ENCODE data around the gene ETS1.

Gene ETS1

DNA sequence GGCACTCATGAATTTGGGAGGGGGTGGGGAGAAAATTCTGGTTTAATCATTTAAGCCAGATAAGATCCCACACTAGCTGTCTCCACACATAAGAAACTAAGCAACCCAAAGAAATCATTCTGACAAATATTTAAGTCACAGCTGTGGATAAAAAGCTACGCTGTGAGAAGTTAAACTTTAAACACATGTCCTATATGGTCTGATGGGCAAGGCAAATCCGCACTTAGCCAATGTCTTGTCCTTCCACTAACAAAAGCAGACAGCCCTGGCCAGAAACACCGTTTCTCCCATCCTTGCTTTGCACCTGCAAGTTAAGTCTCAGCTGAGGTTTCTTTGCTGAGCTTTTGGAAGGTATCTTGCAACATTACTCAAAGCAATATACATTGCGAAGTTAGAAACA, 68.0 kb downstream of the ETS1 start:
- H3K27me3 ChIP-seq (ENCODE audit: control insufficient read depth, insufficient read depth, low read length) = 0 out of 2 replicates have a peak, but pooled peaks cover 1% of the 10 kb centered on the region
- H3K4me1 ChIP-seq (ENCODE audit: control insufficient read depth, insufficient read depth, low read length) = peaks cover 2% of the 10 kb centered on the region
- DNase-seq (ENCODE audit: low read depth, low spot score) = no peak
- H3K4me3 ChIP-seq (ENCODE audit: low read length) = no peak overlapping the region
- no peaks in the 10 kb centered on the region for H3K9me3 ChIP-seq (ENCODE audit: control insufficient read depth, insufficient read depth, low read length)
- no peaks in the 10 kb centered on the region for H3K36me3 ChIP-seq (ENCODE audit: control insufficient read depth, insufficient read depth, low read length)
- WGBS (ENCODE audit: insufficient coverage, insufficient read length) = no CpG with 5 or more reads among the region's 4 CpGs
- H3K27ac ChIP-seq (ENCODE audit: low read length) = no peak overlapping the region

DNA sequence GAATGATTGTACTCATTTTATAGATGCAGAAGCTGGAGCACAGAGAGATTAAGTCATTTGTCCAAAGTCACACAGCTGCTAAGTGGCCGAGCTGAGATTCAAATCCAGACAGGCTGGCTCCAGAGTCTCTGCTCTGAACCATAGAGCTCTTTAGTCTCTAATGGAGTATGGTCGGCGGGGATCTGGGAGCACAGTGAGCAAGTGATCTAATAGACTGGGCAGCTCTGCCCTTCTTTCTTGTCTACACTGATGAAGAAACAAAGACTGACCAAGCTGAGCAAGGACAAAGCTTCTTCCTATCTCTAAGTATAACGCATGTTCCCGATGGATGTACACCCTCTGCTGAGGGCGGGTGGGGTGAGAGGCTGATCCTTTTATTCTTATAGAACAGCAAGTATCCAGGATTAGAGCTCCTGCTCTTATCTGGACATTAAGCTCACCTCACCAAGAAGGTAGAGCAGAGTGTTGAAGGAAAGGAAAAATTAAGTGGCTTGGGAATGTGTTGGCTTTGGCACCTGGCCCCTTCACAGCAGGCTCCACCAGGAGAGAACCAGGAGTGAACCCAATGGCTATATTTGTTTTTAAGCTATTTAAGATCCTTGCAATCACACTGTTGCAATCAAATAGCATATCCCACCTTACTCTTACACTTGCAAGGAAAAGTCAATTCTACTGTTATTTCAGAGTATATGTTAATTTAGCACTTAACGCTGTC, 68.7 kb downstream of the ETS1 start:
- no peak overlapping the region for H3K27ac ChIP-seq (ENCODE audit: low read length)
- H3K4me3 ChIP-seq (ENCODE audit: low read length) = no peak overlapping the region

DNA sequence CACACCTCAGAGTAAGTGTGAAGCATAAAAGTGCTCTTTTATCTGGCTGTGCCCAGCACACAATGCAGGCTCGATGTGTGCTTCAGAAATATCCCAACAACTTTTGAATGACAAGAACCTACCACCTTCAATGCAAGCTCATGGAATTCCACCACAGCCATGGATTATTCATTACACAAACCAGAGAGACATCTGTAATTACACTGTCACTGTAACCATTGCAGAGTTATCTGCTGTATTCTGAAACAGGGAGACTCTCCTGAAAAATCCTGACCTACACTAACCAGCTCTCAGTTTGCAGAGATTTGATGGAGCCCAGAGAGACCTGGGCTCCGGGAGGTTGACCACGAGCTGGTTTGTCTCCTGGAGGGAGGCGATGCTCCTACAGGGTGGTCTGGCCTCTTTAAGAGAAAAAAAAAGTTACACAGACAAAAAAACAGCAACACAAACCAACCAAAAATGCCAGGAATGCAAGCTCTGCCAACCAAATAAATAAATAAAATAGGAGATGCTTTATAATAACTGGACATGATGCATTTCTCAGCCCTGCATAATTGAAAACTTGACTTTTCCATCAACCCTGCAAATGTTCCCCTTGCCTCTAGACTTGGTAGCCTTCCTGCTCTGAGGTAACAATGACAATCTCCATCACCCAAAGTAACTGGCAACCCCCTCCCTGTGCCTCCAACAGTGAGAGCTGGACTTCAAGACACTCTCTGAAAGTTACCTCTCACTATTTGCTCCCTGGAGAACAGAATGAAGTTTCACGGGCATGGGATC, 69.7 kb downstream of the ETS1 start:
- H3K27me3 ChIP-seq (ENCODE audit: control insufficient read depth, insufficient read depth, low read length) = 0 out of 2 replicates have a peak, but pooled peaks cover 1% of the 10 kb centered on the region
- no peaks in the 10 kb centered on the region for H3K36me3 ChIP-seq (ENCODE audit: control insufficient read depth, insufficient read depth, low read length)
- DNase-seq (ENCODE audit: low read depth, low spot score) = no peak
- H3K4me1 ChIP-seq (ENCODE audit: control insufficient read depth, insufficient read depth, low read length) = peaks cover 2% of the 10 kb centered on the region
- no peaks in the 10 kb centered on the region for H3K9me3 ChIP-seq (ENCODE audit: control insufficient read depth, insufficient read depth, low read length)
- H3K4me3 ChIP-seq (ENCODE audit: low read length) = no peak overlapping the region
- H3K27ac ChIP-seq (ENCODE audit: low read length) = no peak overlapping the region
- no CpG with 5 or more reads among the region's 5 CpGs for WGBS (ENCODE audit: insufficient coverage, insufficient read length)

More for the DNA sequence above, 68.7 kb downstream of the ETS1 start:
- Histone ChIP-seq H3K9me3 (ENCODE audit: control insufficient read depth, insufficient read depth, low read length) (no peaks in the 10 kb centered on the region), H3K27me3 (ENCODE audit: control insufficient read depth, insufficient read depth, low read length) (0 out of 2 replicates have a peak, but pooled peaks cover 1% of the 10 kb centered on the region), H3K36me3 (ENCODE audit: control insufficient read depth, insufficient read depth, low read length) (no peaks in the 10 kb centered on the region), H3K4me1 (ENCODE audit: control insufficient read depth, insufficient read depth, low read length) (peaks cover 2% of the 10 kb centered on the region)
- WGBS (ENCODE audit: insufficient coverage, insufficient read length) = no CpG with 5 or more reads among the region's 7 CpGs
- DNase-seq (ENCODE audit: low read depth, low spot score) = no peak

DNA sequence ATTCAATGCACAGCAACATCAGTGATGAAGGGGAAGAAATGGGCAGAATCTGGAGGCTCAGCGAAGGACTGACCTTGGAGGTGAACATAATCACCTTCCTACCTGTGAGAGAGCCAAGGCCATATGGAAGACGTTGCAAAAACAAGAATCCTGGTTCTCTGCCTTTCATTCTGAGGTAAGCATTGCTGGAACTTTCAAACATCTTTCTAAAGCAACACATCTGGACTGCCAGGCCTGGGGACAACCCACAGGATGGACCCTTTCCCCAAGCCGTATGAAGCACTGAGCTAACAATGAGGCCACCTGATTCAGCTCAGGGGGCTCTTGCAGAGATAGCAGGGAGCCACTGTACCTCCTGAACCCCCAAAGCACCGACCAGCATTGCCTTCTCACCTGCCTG, 70.5 kb downstream of the ETS1 start:
- Histone ChIP-seq H3K27ac (ENCODE audit: low read length) (no peak overlapping the region), H3K9me3 (ENCODE audit: control insufficient read depth, insufficient read depth, low read length) (no peaks in the 10 kb centered on the region), H3K36me3 (ENCODE audit: control insufficient read depth, insufficient read depth, low read length) (no peaks in the 10 kb centered on the region), H3K27me3 (ENCODE audit: control insufficient read depth, insufficient read depth, low read length) (0 out of 2 replicates have a peak, but pooled peaks cover 1% of the 10 kb centered on the region), H3K4me1 (ENCODE audit: control insufficient read depth, insufficient read depth, low read length) (peaks cover 2% of the 10 kb centered on the region), H3K4me3 (ENCODE audit: low read length) (no peak overlapping the region)
- no CpG with 5 or more reads among the region's 4 CpGs for WGBS (ENCODE audit: insufficient coverage, insufficient read length)
- DNase-seq (ENCODE audit: low read depth, low spot score) = no peak

- no peak overlapping the region for H3K27ac ChIP-seq (ENCODE audit: low read length)
- H3K4me3 ChIP-seq (ENCODE audit: low read length) = no peak overlapping the region
- H3K36me3 ChIP-seq (ENCODE audit: control insufficient read depth, insufficient read depth, low read length) = no peaks in the 10 kb centered on the region
- H3K27me3 ChIP-seq (ENCODE audit: control insufficient read depth, insufficient read depth, low read length) = 0 out of 2 replicates have a peak, but pooled peaks cover 1% of the 10 kb centered on the region
- no peak for DNase-seq (ENCODE audit: low read depth, low spot score)
- WGBS (ENCODE audit: insufficient coverage, insufficient read length) = no CpG with 5 or more reads among the region's 10 CpGs
- peaks cover 2% of the 10 kb centered on the region for H3K4me1 ChIP-seq (ENCODE audit: control insufficient read depth, insufficient read depth, low read length)
- H3K9me3 ChIP-seq (ENCODE audit: control insufficient read depth, insufficient read depth, low read length) = no peaks in the 10 kb centered on the region
Measured at GRCh38 chr11:128515826-128516778, 71.3 kb downstream of the ETS1 start.

DNA sequence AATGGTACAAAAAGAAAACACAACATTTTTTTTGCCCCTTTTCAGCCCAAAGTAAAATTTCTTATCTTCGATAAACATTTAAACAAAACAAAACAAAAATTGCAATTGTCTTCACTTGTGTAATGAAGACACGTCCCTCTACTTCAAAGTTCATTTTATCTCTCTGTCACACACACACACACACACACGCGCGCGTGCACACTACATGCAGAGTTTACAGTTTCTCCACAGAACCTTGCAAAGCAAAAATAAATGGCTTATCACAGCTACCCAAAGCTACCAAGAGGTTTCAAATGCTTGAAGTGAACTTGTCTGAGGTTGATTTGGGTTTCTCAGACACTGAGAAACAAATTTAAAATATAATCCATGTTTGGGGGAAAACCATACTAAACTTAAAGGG, 72.3 kb downstream of the ETS1 start:
- 100% methylated on average over 2 of the region's 6 CpGs for WGBS (ENCODE audit: insufficient coverage, insufficient read length)
- no peak overlapping the region for H3K27ac ChIP-seq (ENCODE audit: low read length)
- DNase-seq (ENCODE audit: low read depth, low spot score) = no peak
- H3K4me1 ChIP-seq (ENCODE audit: control insufficient read depth, insufficient read depth, low read length) = peaks cover 2% of the 10 kb centered on the region
- no peaks in the 10 kb centered on the region for H3K27me3 ChIP-seq (ENCODE audit: control insufficient read depth, insufficient read depth, low read length)
- H3K36me3 ChIP-seq (ENCODE audit: control insufficient read depth, insufficient read depth, low read length) = no peaks in the 10 kb centered on the region
- no peaks in the 10 kb centered on the region for H3K9me3 ChIP-seq (ENCODE audit: control insufficient read depth, insufficient read depth, low read length)
- no peak overlapping the region for H3K4me3 ChIP-seq (ENCODE audit: low read length)

DNA sequence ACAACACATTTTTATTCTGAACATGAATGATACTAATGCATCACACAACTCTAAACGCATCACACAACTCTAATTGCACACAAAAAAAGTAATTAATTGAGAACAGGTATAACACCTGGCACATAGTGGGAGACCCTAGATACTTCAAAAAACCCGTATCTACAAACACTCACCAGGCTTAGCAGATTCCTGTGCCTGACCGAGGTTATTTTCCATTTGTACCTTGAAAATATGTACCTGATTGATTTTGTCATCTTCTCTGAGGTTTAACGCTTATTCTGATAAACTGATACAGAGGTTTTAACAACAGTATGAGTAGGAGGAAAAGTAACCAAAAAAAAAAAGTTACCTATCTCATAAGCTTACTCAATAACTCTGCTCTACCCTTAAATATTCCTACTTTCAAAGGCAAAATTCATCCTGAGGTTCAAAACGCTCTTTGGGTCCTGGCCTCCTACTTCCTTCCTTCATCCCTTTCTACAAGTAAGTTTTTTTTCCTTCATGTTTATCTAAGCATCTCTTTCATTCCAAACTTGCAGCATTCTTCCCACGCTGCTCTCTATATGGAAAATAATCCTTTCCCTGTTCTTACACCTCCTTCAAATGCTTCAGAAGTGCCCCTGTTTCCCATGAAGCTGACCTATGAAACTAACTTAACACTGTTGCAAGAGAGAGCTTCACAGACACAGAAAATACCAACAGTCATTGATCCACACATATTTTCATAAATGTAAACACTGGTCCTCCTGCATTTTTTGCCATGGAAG, 73.3 kb downstream of the ETS1 start:
- no peak overlapping the region for H3K4me3 ChIP-seq (ENCODE audit: low read length)
- no peaks in the 10 kb centered on the region for H3K9me3 ChIP-seq (ENCODE audit: control insufficient read depth, insufficient read depth, low read length)
- no peak for DNase-seq (ENCODE audit: low read depth, low spot score)
- WGBS (ENCODE audit: insufficient coverage, insufficient read length) = 100% methylated on average over 1 of the region's 6 CpGs
- H3K27me3 ChIP-seq (ENCODE audit: control insufficient read depth, insufficient read depth, low read length) = no peaks in the 10 kb centered on the region
- peaks cover 2% of the 10 kb centered on the region for H3K4me1 ChIP-seq (ENCODE audit: control insufficient read depth, insufficient read depth, low read length)
- no peaks in the 10 kb centered on the region for H3K36me3 ChIP-seq (ENCODE audit: control insufficient read depth, insufficient read depth, low read length)
- no peak overlapping the region for H3K27ac ChIP-seq (ENCODE audit: low read length)

GRCh38 chr11:128512474-128512996, 74.8 kb downstream of the ETS1 start:
- Histone ChIP-seq H3K9me3 (ENCODE audit: control insufficient read depth, insufficient read depth, low read length) (no peaks in the 10 kb centered on the region), H3K27ac (ENCODE audit: low read length) (no peak overlapping the region), H3K4me1 (ENCODE audit: control insufficient read depth, insufficient read depth, low read length) (peaks cover 2% of the 10 kb centered on the region), H3K36me3 (ENCODE audit: control insufficient read depth, insufficient read depth, low read length) (no peaks in the 10 kb centered on the region), H3K27me3 (ENCODE audit: control insufficient read depth, insufficient read depth, low read length) (no peaks in the 10 kb centered on the region), H3K4me3 (ENCODE audit: low read length) (no peak overlapping the region)
- DNase-seq (ENCODE audit: low read depth, low spot score) = no peak
- no CpG with 5 or more reads among the region's 14 CpGs for WGBS (ENCODE audit: insufficient coverage, insufficient read length)

GRCh38 chr11:128511712-128512111, 75.6 kb downstream of the ETS1 start:
- no CpG with 5 or more reads among the region's 4 CpGs for WGBS (ENCODE audit: insufficient coverage, insufficient read length)
- Histone ChIP-seq H3K4me3 (ENCODE audit: low read length) (no peak overlapping the region), H3K27ac (ENCODE audit: low read length) (no peak overlapping the region), H3K36me3 (ENCODE audit: control insufficient read depth, insufficient read depth, low read length) (no peaks in the 10 kb centered on the region), H3K27me3 (ENCODE audit: control insufficient read depth, insufficient read depth, low read length) (no peaks in the 10 kb centered on the region), H3K4me1 (ENCODE audit: control insufficient read depth, insufficient read depth, low read length) (no peaks in the 10 kb centered on the region; the same call in 1 of the 2 replicates), H3K9me3 (ENCODE audit: control insufficient read depth, insufficient read depth, low read length) (no peaks in the 10 kb centered on the region)
- no peak for DNase-seq (ENCODE audit: low read depth, low spot score)

Data from iPS DF 6.9 (cell line).